Activated T-cell treated with anti-CD3 and anti-CD28 coated beads for 24 hours (primary cell): ENCODE measurements around the gene USF2.
A peak's percentile ranks its signal among the peaks of the same experiment; 100 is the strongest.

Experiments
- DNase-seq: peaks from one replicate; pipeline ENCODE4 v3.0.0-alpha.2; 2020; ENCODE audit warnings: low read depth

Gene USF2

DNA sequence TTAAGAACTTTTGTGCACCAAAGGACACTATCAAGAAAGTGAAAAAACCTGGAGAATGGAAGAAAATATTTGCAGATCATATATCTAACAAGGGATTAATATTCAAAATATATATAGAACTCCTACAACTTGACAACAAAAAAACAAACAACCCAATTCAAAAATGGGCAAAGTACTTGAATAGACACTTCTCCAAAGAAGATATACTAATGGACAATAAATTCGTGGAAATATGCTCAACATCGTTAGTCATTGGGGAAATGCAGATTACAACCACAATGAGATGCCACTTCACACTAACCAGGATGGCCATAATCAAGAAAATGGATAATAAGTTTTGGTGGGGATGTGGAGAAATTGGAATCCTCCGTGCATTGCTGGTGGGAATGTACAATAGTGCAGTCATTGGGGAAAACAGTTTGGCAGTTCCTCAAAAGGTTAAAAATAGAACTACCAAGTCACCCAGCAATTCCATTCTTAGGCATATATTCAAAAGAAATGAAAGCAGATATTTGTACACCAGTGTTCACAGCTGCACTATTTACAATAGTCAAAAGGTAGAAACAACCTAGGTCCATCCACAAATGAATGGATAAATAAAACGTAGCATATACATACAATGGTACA lies 22.2 kb upstream of the USF2 start:
- DNase-seq, result no peak

DNA sequence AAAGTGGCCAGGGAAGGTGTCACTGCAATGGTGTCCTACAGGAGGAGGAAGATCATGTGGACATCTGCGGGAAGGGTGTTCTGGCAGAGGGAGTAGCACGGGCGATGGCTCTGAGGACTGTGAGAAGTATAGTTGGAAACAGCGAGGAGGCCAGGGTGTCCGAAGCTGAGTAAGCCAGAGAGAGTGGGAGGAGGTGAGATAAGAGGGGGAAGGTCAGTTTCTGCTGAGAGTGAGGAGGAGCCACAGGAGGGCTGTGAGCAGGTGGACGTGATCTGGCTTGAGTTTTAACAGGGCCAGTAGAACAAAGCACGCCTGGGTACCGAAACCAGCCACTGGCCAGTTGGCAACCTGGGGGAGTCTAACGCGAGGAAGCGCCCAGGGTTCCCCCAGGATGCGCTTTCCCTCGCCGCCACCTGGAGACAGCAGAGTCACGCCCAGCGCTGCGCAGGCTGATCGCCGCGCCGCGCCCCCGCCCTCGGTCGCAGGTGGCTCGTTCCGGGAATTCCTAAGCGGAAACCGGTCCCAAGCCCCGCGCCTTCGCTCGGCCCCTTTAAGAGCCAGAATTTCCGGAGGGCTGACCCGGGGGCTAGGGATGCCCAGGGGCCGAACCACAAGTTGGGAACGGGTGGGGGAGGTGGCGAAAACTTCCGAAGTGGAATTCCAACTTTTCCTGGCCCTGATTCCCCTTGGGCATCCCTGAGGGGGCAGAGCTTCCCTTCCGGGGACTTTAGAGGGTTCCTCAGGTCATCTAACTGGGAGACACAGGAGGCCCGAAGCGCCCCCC lies 21.0 kb upstream of the USF2 start:
- peak; percentile 38 for DNase-seq

DNA sequence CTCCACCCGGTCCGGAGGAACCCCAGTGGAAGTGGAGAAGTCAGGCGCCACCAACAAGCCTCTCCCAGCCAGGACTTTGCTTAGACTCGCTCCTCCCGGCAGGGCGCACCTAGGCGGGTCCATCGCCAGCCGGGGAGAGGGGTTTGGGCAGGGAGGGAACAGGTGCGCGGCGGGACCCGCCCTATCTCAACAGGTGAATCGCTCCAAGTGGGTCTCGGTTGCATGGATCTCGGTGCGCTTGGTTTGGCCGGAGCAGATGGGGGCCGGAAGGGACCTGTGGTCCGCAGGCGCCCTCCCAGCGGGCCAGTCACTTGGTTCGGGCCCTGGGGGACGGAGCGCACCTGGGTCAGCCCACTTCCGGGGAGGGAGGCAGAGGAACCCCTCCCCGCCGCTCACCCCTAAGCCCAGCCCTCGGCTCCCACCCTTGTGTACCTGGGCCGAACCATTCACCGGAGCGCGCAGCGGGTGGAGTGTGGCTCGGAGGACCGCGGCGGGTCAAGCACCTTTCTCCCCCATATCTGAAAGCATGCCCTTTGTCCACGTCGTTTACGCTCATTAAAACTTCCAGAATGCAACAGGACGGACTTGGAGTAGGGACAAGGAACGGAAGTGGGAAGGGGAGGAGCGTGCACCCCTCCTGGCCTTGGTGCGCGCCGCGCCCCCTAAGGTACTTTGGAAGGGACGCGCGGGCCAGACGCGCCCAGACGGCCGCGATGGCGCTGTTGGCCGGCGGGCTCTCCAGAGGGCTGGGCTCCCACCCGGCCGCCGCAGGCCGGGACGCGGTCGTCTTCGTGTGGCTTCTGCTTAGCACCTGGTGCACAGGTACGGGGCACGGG lies 20.2 kb upstream of the USF2 start, which contains the start of gene LSR:
Gene LSR (plus strand): TSS at position 693 of the 836 bp plus-strand sequence. CDS start 21 bp downstream, at position 714.
- peak; percentile 60 for DNase-seq

DNA sequence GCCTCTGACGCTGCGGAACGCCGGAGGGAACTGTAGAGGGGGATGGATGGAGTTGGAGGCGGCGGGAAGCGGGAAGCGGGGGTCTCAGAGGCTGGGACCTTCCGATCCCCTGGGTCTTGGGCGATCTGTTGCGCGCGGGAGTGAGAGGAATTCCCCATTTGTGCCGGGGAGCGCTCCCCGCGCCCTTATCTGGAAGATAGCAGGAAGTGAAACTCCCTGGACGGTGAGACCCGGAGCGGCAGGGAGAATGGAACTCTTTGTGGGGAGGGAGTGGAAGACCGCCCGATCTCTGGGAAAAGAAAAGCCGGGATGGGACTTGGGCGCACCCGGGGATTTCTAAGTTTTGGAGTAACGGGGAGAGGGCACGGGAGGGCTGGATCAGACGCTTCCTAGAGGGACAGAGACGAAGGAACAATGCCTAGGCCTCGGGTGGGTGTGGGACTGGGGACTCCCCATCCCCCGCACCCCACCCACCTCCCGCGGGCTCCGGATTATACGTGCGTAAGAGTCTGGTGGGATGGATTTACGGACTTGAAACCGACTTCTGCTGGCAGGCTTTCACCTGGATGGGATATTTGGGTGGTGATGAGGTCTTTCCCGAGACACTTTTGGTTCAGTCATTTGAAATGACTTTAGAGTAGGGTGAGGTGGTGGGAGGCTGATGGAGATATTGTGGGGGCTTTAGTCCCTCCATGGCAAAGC lies 19.5 kb upstream of the USF2 start:
- no peak for DNase-seq

DNA sequence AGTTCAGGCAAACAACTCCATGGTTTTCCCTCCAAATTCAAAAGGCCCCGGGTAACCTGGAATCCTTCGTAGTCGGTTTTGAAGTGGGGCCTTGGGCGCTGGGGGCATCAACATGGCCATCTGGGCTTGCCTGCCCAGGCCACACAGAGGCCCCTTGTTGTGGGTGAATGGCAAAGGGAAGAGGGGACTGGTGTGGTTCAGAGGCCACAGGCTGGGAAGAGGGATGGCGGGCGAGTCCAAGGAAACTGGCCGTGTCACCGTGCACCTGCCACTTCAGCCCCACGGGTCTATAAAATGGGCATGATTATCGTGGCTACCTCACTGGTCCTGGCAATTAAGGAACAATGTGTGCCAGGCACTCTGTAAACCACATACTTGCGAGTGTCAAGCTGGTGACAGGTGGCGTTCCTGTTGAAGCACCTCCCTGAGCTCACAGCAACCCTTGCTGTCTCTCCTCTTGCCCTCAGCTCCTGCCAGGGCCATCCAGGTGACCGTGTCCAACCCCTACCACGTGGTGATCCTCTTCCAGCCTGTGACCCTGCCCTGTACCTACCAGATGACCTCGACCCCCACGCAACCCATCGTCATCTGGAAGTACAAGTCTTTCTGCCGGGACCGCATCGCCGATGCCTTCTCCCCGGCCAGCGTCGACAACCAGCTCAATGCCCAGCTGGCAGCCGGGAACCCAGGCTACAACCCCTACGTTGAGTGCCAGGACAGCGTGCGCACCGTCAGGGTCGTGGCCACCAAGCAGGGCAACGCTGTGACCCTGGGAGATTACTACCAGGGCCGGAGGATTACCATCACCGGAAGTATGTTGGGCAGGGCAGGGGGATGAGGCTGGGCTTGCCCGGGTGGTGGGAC lies 18.7 kb upstream of the USF2 start:
- no peak for DNase-seq

DNA sequence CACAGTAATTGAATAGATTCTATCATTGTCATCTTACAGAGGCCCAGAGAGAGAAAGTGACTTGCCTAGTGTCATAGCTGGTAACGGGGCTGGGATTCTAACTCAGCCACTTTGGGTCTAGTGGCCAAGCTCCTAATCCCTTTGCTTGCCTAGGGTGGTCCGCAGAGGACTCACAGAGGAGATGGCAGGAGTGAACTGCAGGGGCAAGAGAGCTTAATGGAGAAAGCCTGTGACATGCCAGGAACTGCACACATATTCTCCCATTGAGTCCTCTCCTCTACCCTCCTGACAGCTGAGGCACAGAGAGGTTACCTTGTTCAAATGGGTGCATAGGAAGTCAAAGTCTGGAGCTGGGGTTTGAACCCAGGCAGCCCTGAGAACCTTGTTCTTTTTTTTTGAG lies 17.3 kb upstream of the USF2 start:
- DNase-seq, result no peak

DNA sequence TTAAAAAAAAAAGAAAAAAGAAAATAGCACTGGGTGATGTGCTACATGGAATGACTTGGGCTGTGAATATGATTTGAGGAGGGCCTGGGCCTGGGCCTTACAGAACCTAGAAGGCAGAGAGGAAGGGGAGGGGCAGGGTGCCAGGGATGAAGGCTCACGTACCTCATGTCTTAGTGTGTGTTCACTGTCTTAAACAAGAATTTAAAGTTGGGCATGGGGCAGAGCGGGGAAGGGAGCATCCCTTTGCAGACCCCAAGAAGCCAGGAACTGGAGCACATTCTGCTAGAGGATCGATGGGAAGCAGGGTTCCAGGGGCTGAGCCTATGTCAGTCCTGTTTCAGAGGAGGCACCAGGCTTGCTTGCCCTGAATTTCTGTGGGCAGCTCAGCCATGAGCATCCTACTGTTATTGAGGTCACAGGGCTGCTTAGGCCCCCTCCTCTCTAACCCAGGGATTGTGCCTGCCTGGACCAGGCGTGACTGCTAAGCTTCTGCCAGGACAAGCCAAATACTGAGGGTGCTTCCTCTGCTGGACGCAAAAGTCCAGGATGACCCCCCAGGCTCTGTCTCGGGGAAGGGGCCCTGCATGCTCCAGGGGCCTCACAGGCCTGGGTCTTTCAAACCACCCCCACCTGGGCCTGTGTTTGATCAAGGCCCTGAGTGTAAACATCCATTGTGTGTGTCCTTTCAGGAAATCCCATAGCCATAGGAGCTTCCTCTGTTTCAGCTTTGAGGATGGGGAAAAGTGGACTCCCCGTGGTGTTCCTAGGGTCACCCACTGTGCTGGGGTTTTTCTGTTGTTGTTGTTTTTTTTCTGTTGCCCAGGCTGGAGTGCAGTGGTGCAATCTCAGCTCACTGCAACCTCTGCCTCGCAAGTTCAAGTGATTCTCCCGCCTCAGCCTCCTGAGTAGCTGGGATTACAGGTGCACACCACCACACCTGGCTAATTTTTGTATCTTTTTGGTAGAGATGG lies 15.2 kb upstream of the USF2 start:
- DNase-seq, result no peak

DNA sequence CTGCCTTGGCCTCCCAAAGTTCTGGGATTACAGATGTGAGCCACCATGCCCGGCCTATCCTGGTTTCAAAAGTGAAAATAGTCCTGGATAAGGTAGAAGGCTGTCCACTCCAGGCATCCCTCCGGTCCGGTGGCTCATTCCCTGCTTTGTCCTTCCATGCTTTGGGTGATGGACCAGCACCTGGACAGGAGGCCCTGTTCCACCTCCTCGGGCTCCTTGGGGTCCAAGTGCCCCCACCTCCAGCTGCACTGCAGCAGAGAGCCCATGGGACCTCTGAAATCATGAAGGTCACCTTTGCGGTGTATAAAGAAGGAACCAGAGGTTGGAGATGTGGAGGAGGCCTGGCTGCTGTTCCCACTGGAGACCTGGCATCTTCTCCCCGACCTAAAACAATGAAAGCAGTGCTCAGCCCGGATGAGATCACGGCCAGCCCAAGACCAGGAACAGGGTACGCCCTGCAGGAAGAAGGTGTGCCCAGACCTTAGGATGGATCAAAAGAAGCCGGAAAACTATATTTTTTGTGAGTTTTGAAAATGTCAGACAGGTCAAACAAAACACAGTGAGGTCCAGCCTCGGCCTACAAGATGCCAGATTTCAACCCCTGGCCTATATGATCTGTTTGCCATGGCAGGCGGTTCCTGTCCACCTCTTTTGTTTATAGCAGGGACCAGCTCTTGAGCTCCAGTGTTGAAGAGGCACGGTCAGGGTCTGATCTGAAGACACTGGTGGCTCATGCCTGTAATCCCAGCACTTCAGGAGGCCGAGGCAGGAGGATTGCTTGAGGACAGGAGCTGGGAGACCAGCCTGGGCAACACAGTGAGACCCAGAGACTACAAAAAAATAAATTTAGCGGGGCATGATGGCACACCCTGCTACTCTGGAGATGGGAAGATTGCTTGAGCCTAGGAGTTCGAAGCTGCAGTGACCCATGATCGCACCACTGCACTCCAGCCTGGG lies 14.1 kb upstream of the USF2 start:
- no peak for DNase-seq

DNA sequence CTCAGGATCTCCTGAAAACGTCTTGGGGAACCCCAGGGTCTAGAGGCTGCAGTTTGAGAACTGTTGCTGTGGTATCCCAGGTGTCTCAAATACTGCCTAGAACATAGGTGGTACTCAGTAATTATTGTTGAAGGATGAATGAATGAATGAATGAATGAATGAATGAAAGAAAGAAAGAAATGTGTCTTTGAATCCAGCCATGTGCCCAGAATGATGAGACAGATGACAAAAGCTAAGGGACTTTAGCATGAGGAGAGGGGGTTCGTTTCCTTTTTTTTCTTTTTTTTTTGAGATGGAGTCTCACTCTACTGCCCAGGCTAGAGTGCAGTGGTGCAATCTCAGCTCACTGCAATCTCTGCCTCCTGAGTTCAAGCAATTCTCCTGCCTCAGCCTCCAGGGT lies 12.2 kb upstream of the USF2 start:
- DNase-seq, result no peak

DNA sequence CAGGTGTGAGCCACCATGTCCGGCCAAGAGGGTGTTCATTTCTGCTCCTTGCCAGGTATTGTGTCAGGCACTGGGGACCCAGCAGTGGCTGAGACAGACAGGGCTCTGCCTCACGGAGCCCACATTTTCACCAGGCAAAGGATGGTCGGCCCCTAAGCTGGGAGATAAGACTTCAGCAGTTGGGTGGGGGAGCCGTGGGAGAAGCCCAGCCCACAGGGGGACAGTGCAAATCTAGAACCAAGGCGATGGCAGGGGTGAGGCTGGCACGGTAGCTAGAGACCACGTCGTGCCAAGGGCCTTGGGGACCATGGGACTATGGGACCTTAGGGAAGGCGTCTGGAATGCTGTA lies 11.7 kb upstream of the USF2 start:
- no peak for DNase-seq

DNA sequence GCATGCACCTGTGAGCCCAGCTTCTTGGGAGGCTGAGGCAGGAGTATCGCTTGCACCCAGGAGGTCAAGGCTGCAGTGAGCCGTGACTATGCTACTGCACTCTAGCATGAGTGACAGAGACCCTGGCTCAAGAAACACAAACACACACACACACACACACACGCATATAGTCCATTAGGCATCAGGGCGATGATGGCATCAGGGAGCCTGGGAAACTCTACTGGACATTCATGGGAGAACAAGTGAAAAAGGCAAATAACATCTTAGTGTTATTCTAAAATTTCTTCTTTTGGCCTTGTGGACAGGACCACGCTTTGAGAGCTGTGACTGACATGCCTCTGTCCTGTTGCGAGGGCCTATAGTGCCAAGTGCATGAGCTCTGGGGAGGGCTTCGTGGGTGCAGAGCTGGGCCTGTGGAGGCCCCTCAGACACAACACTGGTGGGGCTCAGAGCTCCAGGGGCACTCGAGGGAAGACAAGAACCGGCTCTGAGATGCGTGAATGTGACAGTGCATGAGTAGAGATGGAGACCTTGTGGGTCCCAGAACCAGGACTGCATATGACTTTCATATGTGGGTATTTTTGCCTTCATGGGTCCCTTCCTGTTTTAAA lies 8.0 kb upstream of the USF2 start:
- no peak for DNase-seq

DNA sequence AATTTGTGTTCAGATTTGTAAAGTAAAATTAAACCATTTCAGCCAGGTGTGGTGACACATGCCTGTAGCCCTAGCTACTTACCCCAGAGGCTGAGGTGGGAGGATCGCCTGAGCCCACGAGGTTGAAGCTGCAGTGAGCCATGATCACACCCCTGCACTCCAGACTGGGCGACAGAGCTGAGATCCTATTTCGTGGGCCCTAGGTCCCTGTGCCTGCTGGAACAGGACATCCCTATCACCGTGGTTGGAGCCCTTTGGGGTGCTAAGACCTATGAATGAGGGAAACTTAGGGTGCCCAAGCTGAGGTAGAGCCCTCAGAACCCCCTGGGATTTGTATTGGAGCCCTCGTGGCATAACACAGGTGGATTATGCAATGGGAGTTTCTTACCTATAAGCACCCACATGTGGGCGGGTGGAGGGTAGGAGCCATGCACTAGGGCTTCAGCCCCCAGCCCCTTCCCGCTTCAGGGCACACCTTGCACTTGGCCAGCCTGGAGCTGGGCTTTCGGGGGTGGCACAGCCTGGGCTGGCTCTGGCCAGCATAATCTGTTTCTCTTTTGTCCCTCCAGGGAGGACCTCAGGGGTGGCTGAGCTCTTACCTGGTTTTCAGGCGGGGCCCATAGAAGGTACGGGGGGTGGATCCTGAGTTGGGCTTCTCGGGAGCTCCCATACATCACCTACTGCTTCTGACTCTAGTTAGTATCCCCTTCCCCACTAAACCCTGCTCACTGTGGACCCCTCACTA lies 7.2 kb upstream of the USF2 start:
- DNase-seq, result no peak

DNA sequence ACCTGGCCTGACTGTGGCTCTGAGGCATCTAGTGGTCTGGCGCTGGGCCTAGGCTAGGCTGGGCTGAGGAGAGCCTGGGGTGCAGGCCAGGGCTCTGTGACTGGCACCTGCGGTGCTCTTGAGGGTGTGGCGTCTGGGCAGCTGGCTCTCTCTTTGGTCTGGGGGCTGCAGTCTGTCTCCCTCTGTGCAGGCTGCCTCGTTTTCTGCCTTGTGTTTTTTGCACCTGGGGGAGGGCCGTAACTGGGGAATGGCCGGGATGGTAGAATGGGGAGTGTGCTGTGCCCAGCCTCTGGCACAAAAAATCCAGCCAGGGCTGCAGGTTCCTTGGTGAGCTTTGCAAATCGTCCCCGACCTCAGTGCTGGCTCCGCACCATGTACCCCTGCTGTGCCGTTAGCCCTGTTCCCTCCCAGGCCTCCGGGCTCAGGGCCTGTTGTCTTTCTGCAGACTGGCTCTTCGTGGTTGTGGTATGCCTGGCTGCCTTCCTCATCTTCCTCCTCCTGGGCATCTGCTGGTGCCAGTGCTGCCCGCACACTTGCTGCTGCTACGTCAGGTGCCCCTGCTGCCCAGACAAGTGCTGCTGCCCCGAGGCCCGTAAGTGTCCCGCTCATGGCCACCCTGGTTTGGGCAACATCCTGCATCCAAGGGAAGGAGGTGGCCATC lies 6.5 kb upstream of the USF2 start:
- no peak for DNase-seq

DNA sequence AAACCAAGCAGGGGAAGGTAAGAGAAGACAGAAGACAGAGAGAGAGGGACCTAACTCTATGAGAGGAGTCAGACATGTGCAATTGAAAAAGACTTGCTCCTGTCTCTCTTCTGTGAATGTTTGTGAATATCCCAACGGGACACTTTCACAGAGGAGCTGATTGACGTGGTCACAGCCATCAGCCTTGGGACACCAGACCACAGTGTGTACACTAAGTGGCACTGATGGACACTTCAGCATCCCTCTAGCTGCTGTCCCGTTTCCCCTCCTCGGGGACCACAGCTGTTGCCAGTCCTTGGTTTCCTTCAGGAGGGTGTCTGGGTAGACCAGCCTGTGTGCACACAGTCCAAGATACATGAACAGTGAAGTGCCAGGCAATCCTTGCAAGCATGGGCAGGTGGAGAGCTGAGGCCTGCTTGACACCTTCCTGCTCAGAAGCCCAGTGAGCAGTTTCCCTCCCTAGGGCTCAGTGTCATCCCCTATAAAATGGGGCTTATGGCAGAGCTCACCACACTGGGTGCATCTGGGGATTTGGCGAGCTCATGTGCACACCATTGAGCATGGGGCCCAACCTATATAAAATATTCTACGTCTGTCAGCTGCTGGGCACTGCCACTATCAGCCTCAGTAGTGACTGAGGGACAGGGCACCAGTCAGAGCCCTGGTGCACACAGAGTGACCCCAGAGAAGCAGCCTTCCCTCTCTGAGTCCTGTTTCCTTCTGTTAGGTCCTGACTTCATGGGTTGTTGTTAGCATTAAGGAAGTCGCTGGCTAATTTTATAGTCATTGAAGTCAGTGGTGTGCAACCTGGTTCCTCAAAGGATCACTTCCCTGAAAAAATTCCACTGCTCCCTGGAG lies 4.3 kb upstream of the USF2 start:
- no peak for DNase-seq

DNA sequence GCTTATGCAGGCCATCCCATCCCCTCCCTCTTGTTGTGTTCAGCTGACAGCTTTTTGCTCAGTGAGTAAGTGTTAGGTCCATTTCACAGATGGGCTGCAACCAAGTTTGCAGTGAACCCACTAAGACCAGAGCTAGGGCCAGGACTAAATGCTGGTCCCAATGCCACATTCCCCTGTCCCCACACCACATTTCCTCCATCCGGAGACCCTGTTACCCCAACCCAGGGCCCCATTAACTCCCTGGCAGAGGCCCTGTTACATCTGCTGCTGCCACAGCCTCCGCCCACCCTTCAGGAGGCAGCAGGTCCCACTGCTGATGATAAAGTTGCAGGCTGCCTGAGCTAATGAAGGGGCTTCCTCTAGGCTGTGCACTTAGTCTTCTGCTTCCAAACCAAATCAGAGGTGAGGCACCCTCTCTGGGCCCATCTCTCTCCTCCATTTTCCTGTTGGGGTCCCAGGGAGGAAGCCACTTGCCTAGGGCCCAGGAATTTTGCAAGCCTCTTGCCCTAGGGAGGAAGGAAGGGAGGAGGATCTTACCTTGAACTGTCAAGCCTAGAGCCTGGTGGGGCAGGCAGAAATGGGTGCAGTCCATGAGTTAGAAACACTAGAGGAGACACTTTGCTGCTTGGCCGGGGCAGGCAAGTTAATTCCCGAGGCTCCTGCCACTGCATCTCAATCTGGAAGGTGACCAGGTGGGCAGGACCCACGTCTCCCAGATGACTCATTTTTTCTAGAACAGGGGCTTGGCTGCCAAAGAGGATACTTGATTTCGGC lies 3.4 kb upstream of the USF2 start:
- DNase-seq, result no peak
